Measurements from ENCODE around the gene PEMT.

Gene PEMT

DNA sequence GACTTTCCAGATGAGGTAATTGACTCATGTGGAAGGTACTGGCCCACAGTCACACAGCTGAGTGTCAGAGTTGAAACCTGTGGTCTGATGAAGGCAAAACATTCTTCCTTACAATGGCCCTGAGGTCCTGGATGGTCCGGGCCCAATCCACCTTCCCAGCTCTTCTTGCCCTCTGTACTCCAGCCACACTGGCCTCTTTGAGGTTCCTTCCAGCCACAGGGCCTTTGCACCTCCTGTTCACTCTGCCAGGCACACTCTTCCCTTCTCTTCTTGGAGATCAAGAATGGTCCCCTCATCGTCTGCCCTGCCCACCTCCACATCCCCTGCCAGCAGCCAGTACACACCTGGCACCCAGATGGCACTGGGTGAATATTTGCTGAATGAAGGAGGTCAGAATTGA lies 6.5 kb upstream of the PEMT start:
- H3K36me3 ChIP-seq (ENCODE audit: control insufficient read depth, insufficient read depth, low read length), result no peaks in the 10 kb centered on the region
- H3K27me3 ChIP-seq (ENCODE audit: control insufficient read depth, insufficient read depth, low read length), result no peaks in the 10 kb centered on the region
- no peaks in the 10 kb centered on the region for H3K9me3 ChIP-seq (ENCODE audit: control insufficient read depth, low read length)
- no peak overlapping the region for H3K9ac ChIP-seq (ENCODE audit: low read length)
- no peak overlapping the region for H3K4me3 ChIP-seq (ENCODE audit: low read length)
- peaks cover 2% of the 10 kb centered on the region for H3K4me1 ChIP-seq (ENCODE audit: control insufficient read depth, insufficient read depth, low read length)

DNA sequence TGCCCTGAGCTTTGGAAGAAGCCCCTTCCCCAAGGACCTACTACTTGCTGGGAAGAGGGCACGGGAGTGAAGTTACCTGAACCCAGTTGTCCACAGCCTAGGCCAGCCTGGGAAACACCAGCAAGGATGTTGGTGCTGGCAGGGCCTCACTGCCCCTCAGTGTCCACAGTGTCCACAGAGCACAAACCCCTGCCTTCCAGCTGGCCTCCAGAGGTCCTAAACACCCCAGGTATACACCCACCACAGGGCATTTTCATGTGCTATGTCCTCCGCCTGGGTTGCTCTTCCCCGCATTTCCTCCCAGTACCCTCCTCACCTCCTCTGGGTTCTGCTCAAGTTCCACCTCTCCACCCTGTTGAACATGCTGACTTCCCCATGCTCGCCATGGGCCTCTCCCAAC lies 4.2 kb upstream of the PEMT start:
- Histone ChIP-seq H3K36me3 (ENCODE audit: control insufficient read depth, insufficient read depth, low read length) (no peaks in the 10 kb centered on the region), H3K27me3 (ENCODE audit: control insufficient read depth, insufficient read depth, low read length) (no peaks in the 10 kb centered on the region), H3K9me3 (ENCODE audit: control insufficient read depth, low read length) (no peaks in the 10 kb centered on the region), H3K9ac (ENCODE audit: low read length) (no peak overlapping the region), H3K4me1 (ENCODE audit: control insufficient read depth, insufficient read depth, low read length) (peaks cover 15% of the 10 kb centered on the region), H3K4me3 (ENCODE audit: low read length) (no peak overlapping the region)

DNA sequence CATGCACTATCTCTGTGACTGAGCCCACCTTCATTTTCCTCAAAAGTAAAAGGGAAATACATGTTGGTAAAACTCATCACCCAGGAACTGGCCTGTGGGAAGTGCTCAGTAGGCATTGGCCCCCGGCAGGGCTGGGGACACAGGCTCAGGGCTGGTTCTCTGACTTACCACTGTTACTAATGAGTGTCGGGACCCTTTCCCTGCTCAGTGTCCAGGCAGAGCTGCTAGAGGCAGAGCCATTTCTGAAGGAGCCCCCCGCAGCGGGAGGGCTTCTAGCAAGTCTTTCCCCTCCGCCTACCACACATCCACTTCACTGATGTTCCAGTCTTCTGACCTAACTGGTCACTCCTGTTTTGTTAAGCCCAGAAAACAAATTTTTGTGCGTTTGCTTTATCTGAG lies 1.7 kb upstream of the PEMT start:
- H3K36me3 ChIP-seq (ENCODE audit: control insufficient read depth, insufficient read depth, low read length), result no peaks in the 10 kb centered on the region
- no peaks in the 10 kb centered on the region for H3K27me3 ChIP-seq (ENCODE audit: control insufficient read depth, insufficient read depth, low read length)
- peak overlapping the region; percentile 77 for H3K9ac ChIP-seq (ENCODE audit: low read length)
- peaks cover 21% of the 10 kb centered on the region for H3K4me1 ChIP-seq (ENCODE audit: control insufficient read depth, insufficient read depth, low read length)
- no peaks in the 10 kb centered on the region for H3K9me3 ChIP-seq (ENCODE audit: control insufficient read depth, low read length)
- no peak overlapping the region for H3K4me3 ChIP-seq (ENCODE audit: low read length)

DNA sequence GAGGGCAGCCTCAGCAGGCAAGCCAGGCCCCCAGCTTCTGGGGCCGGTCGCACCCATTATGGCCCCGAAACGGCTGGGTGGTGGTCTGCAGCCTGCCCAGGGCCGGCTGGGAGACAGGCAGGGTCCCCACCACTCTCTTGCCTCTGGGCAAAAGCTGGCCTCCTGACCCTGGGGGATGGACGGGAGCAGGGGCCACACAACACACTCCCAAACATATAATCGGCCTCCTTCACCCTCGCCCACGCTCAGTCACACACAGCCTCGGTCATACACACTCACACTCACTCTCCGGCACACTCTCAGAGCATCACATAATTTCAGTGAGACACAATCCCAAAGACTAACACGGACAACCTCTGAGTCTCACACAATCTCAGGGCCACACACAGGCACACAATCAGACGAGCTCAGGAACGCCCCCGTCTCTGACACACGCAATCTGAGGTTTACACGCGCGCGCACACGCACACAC lies 589 bp downstream of the PEMT start:
- Histone ChIP-seq H3K4me3 (ENCODE audit: low read length) (peak overlapping the region; percentile 75), H3K27me3 (ENCODE audit: control insufficient read depth, insufficient read depth, low read length) (no peaks in the 10 kb centered on the region), H3K36me3 (ENCODE audit: control insufficient read depth, insufficient read depth, low read length) (no peaks in the 10 kb centered on the region), H3K4me1 (ENCODE audit: control insufficient read depth, insufficient read depth, low read length) (peaks cover 21% of the 10 kb centered on the region), H3K9ac (ENCODE audit: low read length) (peak overlapping the region; percentile 77), H3K9me3 (ENCODE audit: control insufficient read depth, low read length) (no peaks in the 10 kb centered on the region)

DNA sequence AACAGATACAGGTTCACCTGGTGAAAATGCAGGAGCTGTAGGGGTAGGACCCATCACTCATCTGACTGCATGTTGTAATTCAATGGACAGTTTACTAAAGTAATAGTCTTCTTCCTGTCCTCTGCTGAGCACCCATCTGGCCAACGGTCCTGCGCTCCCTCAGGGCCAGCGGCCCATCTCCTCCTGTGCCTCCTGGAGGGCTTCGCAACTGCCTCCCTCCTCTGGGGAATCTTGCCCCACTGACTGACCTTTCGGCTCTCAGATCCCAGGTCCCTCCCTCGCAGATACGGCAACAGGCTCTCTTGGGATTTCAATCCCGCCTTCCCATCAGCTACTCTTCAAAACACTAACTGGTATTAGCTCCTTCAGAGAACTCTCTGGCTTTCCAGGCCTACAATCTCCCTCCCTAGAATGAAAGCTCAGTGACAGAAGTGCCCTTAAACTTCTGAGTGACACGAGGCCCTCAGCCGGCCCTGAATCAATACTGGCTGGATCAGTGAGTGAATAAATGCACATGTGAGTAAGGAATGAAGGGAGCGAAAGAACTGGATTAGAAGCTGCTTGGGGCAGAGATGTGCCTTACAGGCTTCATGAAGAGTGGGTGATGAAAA lies 1.3 kb downstream of the PEMT start:
- H3K9me3 ChIP-seq (ENCODE audit: control insufficient read depth, low read length), result no peaks in the 10 kb centered on the region
- H3K36me3 ChIP-seq (ENCODE audit: control insufficient read depth, insufficient read depth, low read length), result no peaks in the 10 kb centered on the region
- no peak overlapping the region for H3K4me3 ChIP-seq (ENCODE audit: low read length)
- peak overlapping the region; percentile 77 for H3K9ac ChIP-seq (ENCODE audit: low read length)
- H3K27me3 ChIP-seq (ENCODE audit: control insufficient read depth, insufficient read depth, low read length), result no peaks in the 10 kb centered on the region
- peaks cover 21% of the 10 kb centered on the region for H3K4me1 ChIP-seq (ENCODE audit: control insufficient read depth, insufficient read depth, low read length)

DNA sequence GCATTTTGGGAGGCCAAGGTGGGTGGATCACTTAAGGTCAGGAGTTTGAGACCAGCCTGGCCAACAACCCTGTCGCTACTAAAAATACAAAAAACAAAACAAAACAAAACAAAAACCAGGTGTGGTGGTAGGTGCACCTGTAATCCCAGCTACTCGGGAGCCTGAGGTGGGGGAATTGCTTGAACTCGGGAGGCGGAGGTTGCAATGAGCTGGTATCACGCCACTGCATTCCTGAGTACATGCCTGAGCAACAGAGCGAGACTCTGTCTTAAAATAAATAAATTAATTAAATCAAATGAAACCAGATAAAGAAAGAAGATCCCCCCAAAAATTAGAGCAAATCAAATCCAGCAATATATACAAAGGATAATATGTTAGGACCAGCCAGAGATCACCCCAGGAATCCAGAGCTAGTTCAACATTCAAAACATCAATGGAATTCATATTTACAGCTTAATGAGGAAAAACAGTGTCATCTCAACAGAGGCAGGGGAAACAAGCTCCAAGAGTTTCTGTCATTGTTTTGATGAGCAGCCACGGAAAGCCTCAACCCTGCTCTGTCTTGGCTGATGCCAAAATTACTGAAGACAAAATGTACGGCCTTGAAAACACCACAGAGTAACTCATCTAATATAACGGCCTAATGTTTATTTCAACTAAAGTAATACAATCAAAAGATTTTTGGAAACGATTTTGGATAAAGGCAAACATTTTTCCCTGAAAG lies 3.7 kb downstream of the PEMT start:
- Histone ChIP-seq H3K36me3 (ENCODE audit: control insufficient read depth, insufficient read depth, low read length) (no peaks in the 10 kb centered on the region), H3K27me3 (ENCODE audit: control insufficient read depth, insufficient read depth, low read length) (no peaks in the 10 kb centered on the region), H3K9ac (ENCODE audit: low read length) (no peak overlapping the region), H3K4me1 (ENCODE audit: control insufficient read depth, insufficient read depth, low read length) (peaks cover 16% of the 10 kb centered on the region), H3K9me3 (ENCODE audit: control insufficient read depth, low read length) (no peaks in the 10 kb centered on the region), H3K4me3 (ENCODE audit: low read length) (no peak overlapping the region)

DNA sequence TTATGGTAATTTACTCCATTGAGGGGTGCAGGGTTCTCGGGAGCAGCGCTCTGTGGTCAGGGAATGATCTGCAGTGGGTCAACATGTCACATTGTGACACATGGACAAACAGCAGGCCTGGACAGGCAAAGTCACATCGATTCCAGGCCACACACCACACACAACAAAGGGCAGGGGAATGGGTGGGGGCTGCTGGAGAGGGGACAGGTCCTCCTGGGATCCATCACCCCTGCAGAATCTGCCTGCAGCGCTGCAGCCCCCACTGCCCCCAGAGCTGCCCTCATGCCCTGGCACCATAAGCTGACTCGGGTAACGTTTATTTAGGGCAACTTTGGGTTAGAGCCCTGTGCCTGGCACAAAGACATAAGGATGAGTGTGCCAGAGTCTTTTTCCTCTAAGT lies 9.1 kb downstream of the PEMT start:
- Histone ChIP-seq H3K9ac (ENCODE audit: low read length) (no peak overlapping the region), H3K4me1 (ENCODE audit: control insufficient read depth, insufficient read depth, low read length) (no peaks in the 10 kb centered on the region), H3K27me3 (ENCODE audit: control insufficient read depth, insufficient read depth, low read length) (no peaks in the 10 kb centered on the region), H3K4me3 (ENCODE audit: low read length) (no peak overlapping the region), H3K9me3 (ENCODE audit: control insufficient read depth, low read length) (no peaks in the 10 kb centered on the region), H3K36me3 (ENCODE audit: control insufficient read depth, insufficient read depth, low read length) (no peaks in the 10 kb centered on the region)

DNA sequence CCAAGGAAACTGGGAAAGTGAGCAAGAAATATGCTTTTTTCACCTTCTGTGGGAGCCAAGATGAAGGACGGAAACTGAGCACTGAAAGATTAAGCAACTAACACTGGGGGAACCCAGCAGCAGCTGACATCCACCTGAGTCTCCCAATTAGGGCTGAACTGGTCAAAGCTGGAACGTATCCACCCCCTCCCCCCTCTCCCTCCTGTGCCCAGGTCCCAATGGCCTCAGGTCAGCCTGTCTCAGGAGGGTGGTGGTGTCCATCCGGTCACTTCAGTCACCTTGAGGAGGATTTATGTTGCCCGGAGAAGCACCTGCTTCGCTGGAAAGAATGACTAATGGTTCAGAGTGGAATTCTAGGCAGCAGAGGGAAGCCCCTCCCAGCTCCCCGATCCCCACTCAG lies 10.0 kb downstream of the PEMT start:
- Histone ChIP-seq H3K4me3 (ENCODE audit: low read length) (no peak overlapping the region), H3K36me3 (ENCODE audit: control insufficient read depth, insufficient read depth, low read length) (no peaks in the 10 kb centered on the region), H3K4me1 (ENCODE audit: control insufficient read depth, insufficient read depth, low read length) (no peaks in the 10 kb centered on the region), H3K9ac (ENCODE audit: low read length) (no peak overlapping the region), H3K9me3 (ENCODE audit: control insufficient read depth, low read length) (no peaks in the 10 kb centered on the region), H3K27me3 (ENCODE audit: control insufficient read depth, insufficient read depth, low read length) (no peaks in the 10 kb centered on the region)

DNA sequence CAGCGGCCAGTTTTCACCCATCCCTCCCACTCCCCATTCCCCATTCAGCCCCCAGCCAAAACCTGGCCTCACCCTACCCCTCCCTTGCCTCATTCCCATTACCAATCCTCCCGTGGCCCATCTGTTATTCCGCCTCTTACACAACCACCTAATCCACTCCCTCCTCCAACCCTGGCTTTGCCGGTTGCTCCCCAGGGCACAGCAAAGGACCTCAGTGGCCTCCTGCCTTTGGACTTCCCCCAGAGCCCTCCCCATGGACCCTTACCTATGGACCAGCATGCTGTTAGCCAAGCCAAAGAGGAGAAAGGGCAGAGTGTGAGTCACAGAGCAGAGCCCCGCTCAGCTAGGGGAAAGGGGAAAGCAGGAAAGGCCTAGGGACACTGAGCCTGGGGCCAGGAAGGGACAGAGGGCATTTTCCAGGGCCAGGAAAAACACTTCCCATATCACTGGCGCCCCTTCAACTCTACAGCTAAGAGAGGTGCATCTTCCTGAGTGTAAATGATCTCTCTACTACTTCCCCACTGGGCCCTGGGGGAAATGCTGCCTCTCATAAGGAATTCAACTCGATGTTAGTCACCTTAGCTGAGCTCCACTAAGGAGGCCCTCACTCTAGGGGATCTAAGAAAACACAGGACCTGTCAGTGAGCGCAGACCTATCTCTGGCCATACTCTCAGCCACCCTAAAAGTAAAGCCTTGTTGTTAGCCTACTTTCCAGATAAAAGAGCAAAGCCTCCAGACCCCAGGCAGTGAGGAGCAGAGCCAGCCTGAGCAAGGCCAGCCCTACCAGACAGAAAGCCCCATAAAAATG lies 10.6 kb downstream of the PEMT start:
- Histone ChIP-seq H3K9me3 (ENCODE audit: control insufficient read depth, low read length) (no peaks in the 10 kb centered on the region), H3K4me1 (ENCODE audit: control insufficient read depth, insufficient read depth, low read length) (no peaks in the 10 kb centered on the region), H3K9ac (ENCODE audit: low read length) (no peak overlapping the region)

DNA sequence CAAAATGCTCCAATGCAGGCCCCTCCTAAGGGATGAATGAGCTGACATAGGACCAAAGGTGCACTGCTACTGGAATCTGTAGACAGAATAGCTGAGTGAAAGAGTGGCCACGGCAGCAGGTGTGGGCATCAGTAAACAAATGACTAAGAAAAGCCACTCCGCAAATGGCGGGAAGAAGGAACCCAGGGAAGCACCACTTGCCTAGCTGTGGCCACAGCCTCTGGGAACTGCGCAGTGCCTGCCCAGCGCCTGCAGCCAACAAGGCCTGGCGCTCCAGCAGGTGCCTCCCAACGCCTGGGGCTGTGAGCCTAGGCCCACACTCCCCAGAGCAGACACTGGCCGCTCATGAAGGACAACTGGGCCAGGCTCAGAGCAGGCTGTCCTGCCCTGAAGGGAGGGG lies 11.8 kb downstream of the PEMT start:
- no peaks in the 10 kb centered on the region for H3K36me3 ChIP-seq (ENCODE audit: control insufficient read depth, insufficient read depth, low read length)
- no peaks in the 10 kb centered on the region for H3K4me1 ChIP-seq (ENCODE audit: control insufficient read depth, insufficient read depth, low read length)
- no peak overlapping the region for H3K9ac ChIP-seq (ENCODE audit: low read length)

More for the DNA sequence above, 10.6 kb downstream of the PEMT start:
- Histone ChIP-seq H3K36me3 (ENCODE audit: control insufficient read depth, insufficient read depth, low read length) (no peaks in the 10 kb centered on the region), H3K27me3 (ENCODE audit: control insufficient read depth, insufficient read depth, low read length) (no peaks in the 10 kb centered on the region), H3K4me3 (ENCODE audit: low read length) (no peak overlapping the region)

DNA sequence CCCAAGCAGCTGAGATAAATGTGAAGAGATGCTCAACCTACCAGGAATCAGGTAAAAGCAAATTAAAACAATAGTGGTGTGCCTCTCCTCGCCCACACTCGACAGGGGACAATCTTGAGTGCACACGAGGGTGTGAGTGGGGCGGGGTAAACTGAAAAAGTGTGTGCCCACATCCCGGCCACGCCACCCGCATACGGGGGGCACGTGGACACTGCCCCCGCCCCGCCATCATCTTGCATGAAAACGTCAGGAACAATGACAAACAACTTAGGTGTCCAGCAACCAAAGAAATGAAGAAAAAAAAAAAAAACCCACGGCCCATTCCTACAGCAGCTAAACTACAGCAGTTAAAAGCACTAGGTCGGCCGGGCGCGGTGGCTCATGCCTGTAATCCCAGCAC lies 14.1 kb downstream of the PEMT start:
- Histone ChIP-seq H3K36me3 (ENCODE audit: control insufficient read depth, insufficient read depth, low read length) (no peaks in the 10 kb centered on the region), H3K27me3 (ENCODE audit: control insufficient read depth, insufficient read depth, low read length) (no peaks in the 10 kb centered on the region), H3K4me1 (ENCODE audit: control insufficient read depth, insufficient read depth, low read length) (no peaks in the 10 kb centered on the region), H3K4me3 (ENCODE audit: low read length) (no peak overlapping the region), H3K9ac (ENCODE audit: low read length) (no peak overlapping the region), H3K9me3 (ENCODE audit: control insufficient read depth, low read length) (no peaks in the 10 kb centered on the region)

More for the DNA sequence above, 11.8 kb downstream of the PEMT start:
- H3K9me3 ChIP-seq (ENCODE audit: control insufficient read depth, low read length), result no peaks in the 10 kb centered on the region
- no peak overlapping the region for H3K4me3 ChIP-seq (ENCODE audit: low read length)
- no peaks in the 10 kb centered on the region for H3K27me3 ChIP-seq (ENCODE audit: control insufficient read depth, insufficient read depth, low read length)

DNA sequence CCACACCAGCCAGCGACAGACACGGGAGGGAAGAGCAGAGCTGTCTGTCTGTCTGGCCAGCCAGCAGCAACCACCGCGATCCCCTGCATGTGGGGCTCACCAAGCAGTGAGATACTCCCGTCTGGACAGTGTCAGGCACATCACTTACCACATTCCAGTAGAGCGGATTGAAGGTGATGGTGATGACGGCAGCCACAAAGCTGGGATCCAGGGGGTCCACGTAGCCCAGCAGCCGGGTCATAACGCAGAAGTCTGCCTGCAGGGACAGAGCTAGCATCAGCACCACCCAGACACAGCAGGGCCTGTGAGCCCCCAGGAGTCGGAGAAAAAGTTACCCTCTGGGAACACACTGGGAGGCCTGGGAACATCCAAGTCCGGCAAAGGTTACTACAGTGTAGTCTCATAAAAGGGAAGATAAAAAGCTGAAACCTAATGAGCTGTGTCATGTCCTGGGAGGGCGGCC lies 14.7 kb downstream of the PEMT start:
- Histone ChIP-seq H3K9ac (ENCODE audit: low read length) (no peak overlapping the region), H3K36me3 (ENCODE audit: control insufficient read depth, insufficient read depth, low read length) (no peaks in the 10 kb centered on the region), H3K9me3 (ENCODE audit: control insufficient read depth, low read length) (no peaks in the 10 kb centered on the region), H3K27me3 (ENCODE audit: control insufficient read depth, insufficient read depth, low read length) (no peaks in the 10 kb centered on the region), H3K4me1 (ENCODE audit: control insufficient read depth, insufficient read depth, low read length) (no peaks in the 10 kb centered on the region), H3K4me3 (ENCODE audit: low read length) (no peak overlapping the region)

Data from mucosa of stomach (tissue), 1 donor.